GM06990 (cell line): ENCODE results near the gene POLR2A.
"Not testable (repeated sequence)": the region's sequence is repeated elsewhere in the genome, so short reads cannot be mapped to it uniquely, and the experiment has no call there.

Source experiments
- DNase-seq: peaks from one replicate; pipeline ENCODE4 v3.0.0-alpha.2; 2011; ENCODE audit not compliant: insufficient read length; ENCODE audit errors: extremely low read depth
- H3K27me3 ChIP-seq: replicated peaks from 2 replicates; pipeline ENCODE4 v1.6.0; 2011; ENCODE audit warnings: low read length; ENCODE audit not compliant: control insufficient read depth, insufficient read depth
- H3K36me3 ChIP-seq: 2 replicates; pipeline ENCODE4 v1.5.1; 2011; ENCODE audit warnings: low read length; ENCODE audit not compliant: control insufficient read depth, insufficient read depth
- H3K4me3 ChIP-seq: replicated peaks from 2 replicates; pipeline ENCODE4 v1.5.1; 2011; ENCODE audit warnings: low read depth, mild to moderate bottlenecking, control low read depth, low read length
- TF ChIP-seq, protein P1 (sequence below): IDR thresholded peaks from 2 replicates; pipeline ENCODE4 v1.5.1; 2011; ENCODE audit warnings: low read length, control low read depth, mild to moderate bottlenecking, inconsistent platforms; ENCODE audit not compliant: insufficient read depth, poor library complexity, severe bottlenecking

POLR2A gene

DNA sequence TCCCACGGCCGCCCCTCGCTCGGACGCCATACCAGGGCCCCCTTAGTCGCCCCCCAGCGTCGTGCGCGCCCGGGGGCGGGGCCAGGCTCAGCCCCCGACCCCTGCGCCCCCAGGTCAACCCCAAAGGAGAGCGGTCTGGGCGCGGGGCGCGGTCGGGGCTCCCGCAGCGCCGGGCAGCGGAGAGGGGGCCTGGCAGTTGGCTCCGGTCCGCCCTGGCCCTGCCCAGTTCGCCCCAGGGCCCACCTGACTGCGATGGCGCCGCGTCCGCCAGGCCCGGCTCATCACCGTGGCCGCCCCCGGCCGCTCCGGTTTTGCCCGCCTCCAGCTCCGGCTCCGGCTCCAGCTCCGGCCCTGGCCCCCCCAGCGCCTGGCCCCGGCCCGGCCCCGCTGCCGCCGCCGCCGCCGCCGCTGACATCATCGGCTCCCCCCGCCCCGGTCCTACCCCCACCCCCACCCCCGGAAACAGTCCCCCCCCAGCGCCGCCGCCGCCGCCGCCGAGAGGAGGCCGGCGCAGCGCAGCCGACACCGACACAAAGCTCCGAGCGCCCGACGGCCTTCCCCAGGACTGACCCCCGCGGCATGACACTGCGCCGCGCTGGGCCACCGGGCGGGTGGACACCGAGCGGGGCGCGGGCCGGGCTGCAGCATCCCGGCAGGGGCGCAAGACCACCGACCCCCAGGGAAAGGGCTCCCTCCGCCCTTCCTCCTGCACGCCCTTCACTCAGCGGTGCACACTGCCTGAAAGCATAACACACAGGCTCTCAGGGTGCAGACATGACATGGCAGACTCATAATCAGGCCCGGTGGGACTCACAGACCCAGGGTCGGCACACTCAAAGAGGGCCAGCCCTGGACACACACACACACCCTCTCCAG is 4.7 kb upstream of the POLR2A start, which contains the start of gene ZBTB4:
Gene ZBTB4 (minus strand): TSS at position 419 of the 876 bp plus-strand sequence. CDS start 12,830 bp downstream, outside the sequence.
- peak; percentile 62 for DNase-seq
- TF ChIP-seq, protein P1, sequence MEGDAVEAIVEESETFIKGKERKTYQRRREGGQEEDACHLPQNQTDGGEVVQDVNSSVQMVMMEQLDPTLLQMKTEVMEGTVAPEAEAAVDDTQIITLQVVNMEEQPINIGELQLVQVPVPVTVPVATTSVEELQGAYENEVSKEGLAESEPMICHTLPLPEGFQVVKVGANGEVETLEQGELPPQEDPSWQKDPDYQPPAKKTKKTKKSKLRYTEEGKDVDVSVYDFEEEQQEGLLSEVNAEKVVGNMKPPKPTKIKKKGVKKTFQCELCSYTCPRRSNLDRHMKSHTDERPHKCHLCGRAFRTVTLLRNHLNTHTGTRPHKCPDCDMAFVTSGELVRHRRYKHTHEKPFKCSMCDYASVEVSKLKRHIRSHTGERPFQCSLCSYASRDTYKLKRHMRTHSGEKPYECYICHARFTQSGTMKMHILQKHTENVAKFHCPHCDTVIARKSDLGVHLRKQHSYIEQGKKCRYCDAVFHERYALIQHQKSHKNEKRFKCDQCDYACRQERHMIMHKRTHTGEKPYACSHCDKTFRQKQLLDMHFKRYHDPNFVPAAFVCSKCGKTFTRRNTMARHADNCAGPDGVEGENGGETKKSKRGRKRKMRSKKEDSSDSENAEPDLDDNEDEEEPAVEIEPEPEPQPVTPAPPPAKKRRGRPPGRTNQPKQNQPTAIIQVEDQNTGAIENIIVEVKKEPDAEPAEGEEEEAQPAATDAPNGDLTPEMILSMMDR = no peak
- Histone ChIP-seq H3K27me3 (no peaks in the 10 kb centered on the region), H3K36me3 (no peaks in the 10 kb centered on the region), H3K4me3 (peak within 1 kb of the TSS; percentile 81)

DNA sequence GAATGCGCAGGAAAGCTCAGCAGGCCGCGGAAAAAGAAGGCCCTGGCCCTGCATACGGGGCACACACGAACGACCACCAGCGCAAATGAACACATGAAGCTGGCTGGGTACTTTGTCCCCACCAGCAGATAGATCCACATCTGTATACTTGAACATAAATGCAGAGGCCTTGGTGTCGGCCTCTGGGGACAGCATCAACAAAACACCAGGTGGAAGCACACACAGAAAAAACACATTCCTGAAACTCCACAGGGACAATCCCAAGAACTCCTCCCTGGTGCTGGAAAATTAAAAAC is 4.1 kb upstream of the POLR2A start:
- Histone ChIP-seq H3K36me3 (no peaks in the 10 kb centered on the region), H3K27me3 (no peaks in the 10 kb centered on the region), H3K4me3 (peak overlapping the region; percentile 81)
- DNase-seq = no peak
- TF ChIP-seq, protein P1 = no peak

DNA sequence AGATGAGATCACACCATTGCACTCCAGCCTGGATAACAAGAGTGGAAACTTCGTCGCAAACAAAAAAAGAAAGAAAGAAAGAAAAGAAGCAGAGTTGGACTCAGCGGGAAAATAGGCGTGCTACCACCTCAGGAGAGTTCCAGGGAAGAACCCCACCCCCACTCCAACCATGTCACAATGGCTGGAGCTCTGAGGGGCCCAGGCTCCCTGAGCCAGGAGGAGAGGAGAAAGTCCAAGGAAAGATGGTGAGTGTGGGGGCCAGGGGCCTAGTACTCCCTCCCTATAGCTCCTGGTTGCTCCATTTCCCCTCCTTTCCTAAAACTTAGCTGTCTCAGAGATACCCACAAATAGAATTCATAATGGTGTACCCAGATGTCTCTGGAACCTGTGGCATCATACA is 2.9 kb upstream of the POLR2A start, which contains the start of gene SLC35G6:
Gene SLC35G6 (plus strand): TSS at position 172 of the 400 bp plus-strand sequence. CDS start 71 bp downstream, at position 243.
- peak within 1 kb of the TSS; percentile 81 for H3K4me3 ChIP-seq
- not testable (repeated sequence) for DNase-seq, H3K36me3 ChIP-seq, H3K27me3 ChIP-seq

DNA sequence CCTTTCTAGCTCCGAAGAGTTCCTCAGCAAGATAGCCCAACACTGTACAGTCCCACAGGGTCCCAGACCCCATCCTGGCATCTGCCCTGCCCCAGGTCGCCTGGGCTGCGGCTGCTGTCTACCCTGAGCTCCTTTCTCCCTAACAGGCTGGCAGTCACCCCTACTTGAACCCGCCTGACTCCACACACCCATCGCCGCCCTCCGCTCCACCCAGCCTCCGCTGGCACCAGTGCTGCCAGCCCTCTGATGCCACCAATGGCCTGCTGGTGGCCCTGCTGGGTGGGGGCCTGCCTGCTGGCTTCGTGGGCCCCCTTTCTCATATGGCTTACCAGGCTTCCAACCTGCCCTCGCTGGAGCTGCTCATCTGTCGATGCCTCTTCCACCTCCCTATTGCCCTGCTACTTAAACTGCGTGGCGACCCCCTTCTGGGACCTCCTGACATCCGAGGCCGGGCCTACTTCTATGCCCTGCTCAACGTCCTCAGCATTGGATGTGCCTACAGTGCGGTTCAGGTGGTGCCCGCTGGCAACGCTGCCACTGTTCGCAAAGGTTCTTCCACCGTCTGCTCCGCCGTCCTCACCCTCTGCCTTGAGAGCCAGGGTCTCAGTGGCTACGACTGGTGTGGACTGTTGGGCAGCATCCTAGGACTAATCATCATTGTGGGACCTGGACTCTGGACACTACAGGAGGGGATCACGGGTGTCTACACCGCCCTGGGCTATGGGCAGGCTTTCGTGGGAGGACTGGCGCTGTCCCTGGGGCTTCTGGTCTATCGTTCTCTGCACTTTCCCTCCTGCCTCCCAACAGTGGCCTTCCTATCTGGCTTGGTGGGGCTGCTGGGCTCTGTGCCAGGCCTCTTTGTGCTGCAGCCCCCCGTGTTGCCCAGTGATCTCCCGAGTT is 2.1 kb upstream of the POLR2A start:
- DNase-seq, H3K27me3 ChIP-seq, H3K4me3 ChIP-seq, H3K36me3 ChIP-seq: not testable (repeated sequence)

DNA sequence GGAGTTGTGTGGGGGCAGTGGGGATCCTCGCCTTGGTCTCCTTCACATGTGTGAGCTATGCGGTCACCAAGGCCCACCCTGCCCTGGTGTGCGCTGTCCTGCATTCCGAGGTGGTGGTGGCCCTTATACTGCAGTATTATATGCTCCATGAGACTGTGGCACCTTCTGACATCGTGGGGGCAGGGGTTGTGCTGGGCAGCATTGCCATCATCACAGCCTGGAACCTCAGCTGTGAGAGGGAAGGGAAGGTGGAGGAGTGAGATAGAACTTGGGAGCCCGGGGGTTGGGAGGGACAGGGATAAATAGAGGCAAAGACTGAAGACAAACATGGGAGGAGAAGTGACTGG is 1.5 kb upstream of the POLR2A start:
- H3K4me3 ChIP-seq = peak overlapping the region; percentile 81; the same call in 1 of the 2 replicates
- not testable (repeated sequence) for H3K36me3 ChIP-seq, DNase-seq, H3K27me3 ChIP-seq

DNA sequence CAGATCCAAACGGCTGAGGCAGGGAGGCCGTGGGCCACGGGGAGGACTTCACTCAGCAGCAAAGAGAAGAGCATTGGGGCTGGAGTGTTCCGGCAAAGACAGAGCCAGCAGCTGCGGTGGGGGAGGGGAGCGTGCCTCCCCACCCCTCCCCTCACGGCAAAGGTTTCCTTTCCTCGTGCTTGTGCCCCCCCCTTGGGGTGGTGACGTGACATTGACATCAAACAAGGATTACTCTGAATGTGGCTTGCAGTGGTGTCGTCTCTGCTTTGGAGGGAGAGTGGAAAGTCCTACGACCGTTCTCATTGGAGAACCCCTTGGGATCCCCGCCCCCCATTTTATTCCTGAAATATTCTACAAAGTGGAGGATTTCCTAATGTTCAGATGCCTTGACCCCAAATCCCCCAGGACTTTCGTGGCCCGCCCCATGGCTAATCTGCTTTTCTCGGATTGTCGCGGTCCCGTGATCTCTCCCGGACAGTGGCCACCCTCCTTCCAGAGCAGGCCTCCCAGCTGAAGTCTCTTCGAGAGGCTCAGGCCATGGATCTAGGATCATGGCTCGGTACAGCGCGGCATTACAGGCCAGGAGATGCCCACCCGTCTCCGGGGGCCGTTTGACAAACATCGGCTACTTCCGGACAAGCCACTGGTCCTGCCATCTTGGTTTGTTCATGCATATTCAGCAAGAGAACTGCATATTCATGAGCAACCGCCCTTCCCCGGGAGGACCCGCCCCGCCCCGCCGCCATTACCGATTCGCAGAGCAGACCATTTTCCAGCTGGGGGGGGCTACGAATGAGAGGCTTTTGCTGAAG is 705 bp upstream of the POLR2A start:
- TF ChIP-seq, protein P1 = no peak
- no peaks in the 10 kb centered on the region for H3K27me3 ChIP-seq
- H3K36me3 ChIP-seq = no peaks in the 10 kb centered on the region
- H3K4me3 ChIP-seq = peak overlapping the region; percentile 81
- DNase-seq = peak; percentile 92
